NCI-H345 treated with DMSO at 0.1 percent for 48 hours (cell line): ENCODE measurements around the gene MAD2L2.

Experiments
- DNase-seq: peaks from one replicate; lab custom pipeline; 2025; ENCODE audit not compliant: unreplicated experiment; lab: John Stamatoyannopoulos, UW

The MAD2L2 gene

DNA sequence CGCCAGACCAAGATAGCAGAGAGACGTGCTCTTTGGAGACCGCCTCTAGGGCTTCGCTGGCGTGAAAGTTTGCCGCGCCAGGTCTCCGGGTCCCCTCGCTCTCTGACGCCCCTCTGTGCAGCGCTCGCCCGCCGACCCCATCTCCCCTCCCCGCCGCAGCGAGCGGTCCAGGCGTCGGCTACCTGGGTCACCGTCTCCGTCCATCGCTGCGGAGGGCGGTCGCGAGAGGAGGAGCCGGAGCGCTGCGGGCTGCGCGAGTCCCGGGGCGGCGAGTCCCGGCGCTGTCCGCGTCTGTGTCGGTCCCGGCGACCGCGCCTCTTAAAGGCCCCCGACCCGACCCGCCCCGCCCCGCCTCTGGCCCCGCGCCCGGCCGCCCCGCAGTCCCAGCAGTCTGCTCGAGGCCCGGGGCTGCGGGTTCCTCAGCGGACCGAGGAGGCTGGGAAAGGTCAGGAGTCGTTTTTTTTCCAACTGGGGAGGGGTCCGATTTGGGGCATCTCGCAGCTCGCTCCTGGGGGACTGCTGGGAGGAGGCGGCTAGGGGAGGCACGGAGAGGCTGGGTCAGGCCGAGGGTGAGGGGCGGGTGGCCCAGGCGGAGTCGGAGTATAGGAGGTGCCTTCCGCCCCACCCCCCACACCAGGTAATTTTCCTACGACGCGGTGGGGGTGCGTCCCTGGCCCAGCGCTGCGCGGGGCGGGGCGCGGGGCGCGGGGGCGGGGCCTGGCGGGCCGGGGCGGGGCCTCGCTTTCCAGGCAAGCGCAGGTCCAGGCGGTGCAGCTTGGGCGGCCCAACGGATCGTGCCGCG lies 26.6 kb downstream of the MAD2L2 start, which contains the start of the genes FBXO2 and FBXO44:
Gene FBXO2, minus strand, starts transcription at position 293 of the 802 bp plus-strand sequence. Its CDS starts 89 bp downstream, at position 204.
Gene FBXO44, plus strand, starts transcription at position 741 of the 802 bp plus-strand sequence. CDS start 959 bp downstream, outside the sequence.
- no peak for DNase-seq

DNA sequence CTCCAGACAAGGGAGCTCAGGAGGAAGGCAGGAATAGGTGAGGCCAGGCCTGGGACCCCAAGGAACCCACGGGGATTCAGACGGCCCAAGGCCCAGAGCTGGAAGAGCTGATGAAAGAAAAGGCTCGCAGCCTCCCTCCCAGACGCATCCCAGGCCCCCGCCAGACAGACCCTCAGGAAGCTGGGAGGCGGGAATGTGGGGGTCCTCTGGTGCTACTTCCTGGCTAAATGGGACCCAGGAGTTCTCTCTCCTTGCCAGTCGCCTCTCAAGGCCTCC lies 27.1 kb downstream of the MAD2L2 start:
- DNase-seq, result no peak

DNA sequence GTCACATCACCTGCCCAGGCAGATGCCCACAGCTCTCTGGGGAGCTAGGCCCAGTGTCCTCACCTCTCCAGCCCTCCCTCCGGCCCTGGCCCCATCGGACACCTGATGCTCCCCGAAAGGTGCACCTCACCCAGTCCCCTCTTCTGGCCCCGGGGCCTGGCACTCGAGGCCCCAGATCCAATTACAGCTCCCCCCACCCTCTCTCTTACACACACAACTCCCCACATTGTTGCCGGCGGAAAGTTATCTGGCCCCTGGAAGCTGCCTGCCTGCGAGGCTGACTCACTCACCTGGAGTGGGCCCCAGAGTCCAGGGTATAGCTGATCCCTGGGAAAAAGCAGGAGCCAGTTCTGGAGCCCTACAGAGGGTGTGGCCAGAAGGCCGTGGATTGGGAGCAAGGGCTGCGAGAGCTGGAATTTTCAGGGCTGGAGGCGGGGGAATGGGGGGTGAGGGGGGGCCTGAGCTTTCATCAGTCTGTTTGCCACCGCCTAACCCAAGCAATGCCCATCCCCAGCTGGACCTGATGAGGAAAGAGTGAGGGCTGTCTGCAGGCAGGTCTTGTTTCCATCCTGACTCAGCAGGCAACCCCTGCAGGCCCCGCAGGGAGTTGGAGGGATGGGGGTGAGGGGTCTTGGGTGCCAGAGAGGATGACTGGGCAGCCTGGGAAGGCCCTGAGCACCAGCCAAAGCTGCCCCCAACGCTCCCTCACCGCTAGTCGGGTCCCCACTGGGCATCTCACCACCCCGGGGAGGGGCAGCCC lies 27.7 kb downstream of the MAD2L2 start:
- no peak for DNase-seq

DNA sequence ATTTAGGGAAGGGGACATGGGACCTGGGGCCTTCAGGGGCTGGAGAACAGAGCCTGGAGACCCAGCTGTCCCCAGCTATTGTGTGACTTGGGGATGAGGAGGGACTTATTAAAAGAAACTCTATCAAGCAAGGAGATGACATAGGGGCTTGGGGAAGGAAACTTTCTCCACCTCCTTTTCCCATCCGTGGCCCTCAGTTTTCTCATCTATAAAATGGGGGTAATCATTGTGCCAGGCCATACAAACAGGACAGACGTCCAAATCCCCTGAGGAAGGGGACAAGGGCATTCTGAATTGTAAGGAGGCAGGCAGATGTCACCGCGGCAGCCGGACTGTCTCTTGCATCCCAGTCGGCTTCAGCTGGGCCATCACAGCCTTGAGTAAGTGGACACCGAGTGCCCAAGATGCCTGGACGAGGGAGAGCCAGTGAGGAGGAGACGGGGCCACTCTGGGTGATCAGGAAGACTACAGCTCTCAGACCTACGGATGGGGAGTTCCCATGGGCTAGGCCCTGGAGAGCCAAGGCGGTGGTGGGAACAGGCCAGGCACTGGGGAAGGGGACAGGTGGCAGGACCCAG lies 28.7 kb downstream of the MAD2L2 start:
- no peak for DNase-seq

DNA sequence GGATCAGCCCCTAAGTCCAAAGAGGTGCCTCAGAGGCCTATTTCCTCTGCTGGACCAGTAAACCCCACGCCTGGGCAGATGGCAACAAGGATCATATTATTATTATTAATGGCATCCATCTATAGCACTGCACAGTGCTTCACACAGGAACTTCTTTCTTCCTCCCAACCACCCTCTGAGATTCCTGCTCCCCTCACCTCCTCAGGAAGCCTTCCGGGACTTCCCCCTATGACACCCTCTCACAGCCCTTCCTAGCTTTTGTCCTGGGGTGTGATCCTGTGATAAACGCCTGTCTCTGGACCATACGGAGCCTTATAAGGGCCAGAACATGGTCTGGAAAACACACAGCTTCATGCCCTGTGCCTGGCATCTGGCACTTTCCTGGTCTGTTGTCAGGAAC lies 29.9 kb downstream of the MAD2L2 start:
- no peak for DNase-seq

DNA sequence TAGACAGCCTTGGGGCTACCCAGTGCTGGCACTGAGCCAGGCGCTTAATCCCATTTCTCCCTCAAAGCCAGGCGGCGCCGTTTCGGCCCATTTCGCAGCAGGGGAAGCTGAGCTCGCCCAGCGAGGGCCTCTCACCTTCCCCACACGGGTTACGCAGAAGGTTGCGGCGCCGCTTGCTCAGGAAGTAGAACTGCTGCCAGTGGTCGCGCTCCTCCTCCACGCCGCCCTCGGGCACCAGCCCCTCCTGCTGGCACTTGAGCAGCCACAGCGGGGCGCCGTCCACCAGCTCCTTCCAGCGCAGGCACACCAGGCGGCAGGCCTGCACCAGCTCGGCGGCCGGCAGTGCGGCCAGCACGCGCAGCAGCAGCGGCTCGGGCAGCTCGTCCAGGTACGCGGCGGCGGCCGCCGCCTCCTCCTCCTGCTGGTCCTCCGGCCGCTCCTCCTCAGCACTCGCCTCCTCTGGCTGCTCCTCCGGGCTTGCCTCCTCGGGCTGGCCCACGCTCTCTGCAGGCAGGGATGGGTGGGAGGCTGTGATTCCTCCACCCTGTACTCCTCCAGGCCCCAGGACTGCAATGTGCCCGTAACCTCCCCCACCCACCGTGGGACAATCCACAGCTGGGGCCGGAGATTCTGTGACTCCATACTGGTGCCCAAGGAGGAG lies 30.5 kb downstream of the MAD2L2 start:
- no peak for DNase-seq

DNA sequence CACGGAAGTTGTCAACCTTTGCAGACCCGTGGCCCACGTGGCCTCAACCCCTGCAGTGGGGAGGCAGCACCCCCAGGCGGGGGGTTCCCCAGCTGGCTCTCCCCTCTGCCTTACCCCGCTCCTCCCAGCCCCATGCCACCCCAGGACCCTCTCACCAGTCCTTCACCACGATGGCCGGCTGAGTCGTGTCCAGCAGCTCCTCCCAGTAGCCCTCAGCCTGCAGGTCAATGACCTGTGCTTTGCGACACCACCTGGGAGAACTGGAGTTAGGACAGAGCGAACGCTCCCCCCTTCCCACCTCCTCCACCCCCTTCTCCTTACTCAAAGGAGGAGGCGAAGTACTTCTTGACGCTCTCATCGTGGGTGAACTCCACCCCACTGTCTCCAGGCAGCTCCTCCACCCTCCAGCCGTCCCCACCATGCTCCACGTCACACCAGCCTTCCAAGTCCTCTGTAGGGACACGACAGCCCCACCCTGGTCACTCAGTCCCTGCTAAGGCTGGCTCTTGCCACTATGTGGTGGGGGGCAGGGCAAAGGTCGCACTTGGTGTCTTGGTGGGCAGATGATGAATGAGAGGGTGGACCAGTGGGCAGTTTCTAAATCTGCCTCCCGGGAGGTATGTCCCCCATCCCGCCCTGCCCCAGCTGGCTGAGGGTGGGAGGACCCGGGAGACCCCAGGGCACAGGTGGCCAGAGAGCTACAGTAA lies 31.2 kb downstream of the MAD2L2 start:
- DNase-seq, result no peak

DNA sequence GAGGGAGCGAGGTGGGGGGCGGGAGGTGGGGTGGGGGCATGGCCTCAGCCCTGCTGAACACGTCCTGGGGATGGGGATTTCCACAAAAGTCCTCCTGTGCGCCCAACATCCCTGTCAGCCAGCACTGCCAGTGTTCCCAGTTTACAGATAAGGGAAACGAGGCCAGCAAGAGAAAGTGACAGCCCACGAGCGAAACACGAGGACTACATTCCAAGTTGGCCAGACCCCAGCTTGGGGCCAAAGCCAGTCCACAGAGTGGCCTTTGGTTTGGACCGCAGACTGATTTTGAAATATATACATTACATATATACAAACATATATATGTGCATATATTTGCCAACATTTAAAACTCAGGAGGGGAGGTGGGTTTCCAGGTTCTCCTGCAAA lies 31.7 kb downstream of the MAD2L2 start:
- DNase-seq, result no peak

DNA sequence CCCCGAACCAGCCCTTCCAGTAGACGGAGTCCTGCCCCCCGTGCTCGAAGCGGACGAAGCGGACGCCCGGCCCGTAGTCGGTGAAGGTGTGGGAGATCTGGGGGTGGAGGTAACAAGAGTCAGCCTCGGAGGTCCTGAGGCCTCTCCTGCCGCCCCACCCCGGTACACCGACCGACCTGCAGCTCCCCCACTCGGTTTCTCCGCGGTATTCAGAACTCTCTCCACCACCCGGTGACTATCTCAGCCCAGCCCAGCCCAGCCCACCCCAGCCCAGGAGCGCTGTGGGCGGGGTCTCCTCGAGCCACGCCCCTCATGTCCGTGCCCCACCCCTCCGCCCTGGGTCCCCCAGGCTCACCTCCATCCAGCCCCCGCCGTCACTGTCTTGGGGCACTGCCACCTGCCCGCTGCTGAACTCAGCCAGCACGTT lies 32.2 kb downstream of the MAD2L2 start:
- no peak for DNase-seq

DNA sequence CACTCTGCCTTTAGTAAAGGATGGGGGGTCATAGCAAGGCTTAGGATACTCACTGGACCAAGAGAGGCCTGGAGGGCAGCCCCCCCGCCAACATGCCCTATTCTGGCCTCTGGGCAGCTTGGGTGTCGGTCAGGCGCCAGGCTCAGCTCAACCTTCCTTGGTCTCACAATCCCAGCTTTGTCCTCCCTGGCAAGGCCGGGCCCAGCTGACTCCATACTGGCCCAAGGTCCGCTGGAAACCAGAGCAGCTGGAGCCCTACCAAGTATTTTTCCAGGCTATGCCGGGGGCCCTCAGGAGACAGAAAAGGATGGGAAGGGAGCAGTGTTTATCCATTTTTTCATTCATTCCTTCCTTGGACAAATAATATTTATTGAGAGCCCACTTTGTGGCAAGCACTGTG lies 32.9 kb downstream of the MAD2L2 start:
- DNase-seq, result no peak

DNA sequence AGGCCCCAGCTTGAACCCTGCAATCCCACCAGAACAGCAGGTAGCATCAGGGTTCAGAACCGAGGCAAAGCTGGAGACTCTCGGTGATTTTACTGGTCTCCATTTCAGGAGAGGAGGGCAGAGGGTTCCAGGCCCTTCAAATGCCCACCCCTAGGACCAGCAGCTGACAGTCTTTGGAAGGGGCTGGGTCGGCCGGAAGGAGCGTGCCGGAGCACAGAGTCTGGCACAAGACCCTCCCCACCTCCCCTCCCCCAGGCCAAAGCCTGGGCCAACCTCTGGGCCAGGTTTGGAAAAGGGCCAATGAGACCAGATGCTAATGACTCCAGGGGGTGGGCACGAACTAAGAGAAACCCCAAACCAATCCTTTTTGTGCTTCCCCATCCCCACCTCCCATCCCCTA lies 33.6 kb downstream of the MAD2L2 start:
- no peak for DNase-seq

DNA sequence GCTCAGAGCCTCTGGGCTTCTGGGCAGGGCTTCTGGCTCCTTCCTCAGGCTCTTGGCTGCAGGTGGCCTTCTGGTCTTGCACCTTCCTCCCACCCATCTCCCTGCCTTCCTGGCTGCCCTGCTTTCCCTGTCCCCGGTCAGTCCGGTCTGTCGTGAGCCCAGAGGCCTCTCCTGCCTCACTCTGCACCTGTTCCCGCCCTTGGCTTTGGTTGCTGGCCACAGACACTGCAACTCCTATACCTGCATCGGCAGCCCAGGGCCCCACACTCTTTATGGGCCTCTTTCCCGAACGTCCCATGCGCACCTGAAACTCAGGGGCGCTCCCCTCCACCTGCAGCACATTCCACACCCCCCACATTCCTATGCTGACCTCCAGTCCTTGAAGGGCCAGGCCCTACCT lies 34.6 kb downstream of the MAD2L2 start:
- DNase-seq, result no peak

DNA sequence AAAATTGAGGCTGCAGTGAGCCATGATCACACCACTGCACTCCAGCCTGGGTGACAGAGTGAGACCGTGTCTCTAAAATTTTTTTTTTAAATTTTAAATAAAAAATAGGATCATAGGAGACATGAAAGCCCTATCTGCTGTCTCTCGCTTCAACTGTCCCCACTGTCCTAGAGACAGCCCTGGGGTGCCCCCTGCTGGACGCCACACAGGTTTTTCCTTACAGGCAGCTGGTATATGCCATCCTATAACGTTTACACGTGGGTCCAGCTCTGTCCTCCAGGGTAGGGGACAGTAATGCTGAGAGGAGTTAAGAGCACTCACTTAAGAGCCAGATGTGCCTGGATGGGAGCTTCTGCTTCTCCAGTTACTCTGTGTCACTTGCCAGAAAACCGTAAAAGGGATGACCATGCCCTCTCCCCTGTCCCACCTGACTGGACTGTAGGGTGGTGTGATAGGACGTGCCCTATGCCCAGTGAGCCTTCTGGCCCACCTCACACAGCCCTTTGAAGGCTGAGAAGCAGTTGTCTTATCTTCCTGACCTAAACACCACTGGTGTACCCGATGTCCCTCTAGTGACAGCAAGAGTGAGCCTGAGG lies 35.2 kb downstream of the MAD2L2 start:
- peak; percentile 66 for DNase-seq

DNA sequence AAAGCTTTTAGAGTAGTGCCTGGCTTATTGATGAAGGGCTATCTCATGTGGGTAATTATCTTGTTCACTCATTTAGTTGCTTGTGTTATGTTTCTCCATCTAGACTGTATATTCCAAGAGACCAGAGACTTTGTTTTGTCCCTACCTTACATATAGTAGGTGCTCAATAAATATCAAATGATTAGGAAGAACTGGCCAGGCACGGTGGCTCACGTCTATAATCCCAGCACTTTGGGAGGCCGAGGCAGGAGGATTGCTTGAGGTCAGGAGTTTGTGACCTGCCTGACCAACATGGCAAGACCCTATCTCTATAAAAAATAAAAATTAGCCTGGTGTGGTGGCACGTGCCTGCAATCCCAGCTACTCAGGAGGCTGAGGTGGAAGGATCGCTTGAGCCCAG lies 35.7 kb downstream of the MAD2L2 start:
- DNase-seq, result no peak

DNA sequence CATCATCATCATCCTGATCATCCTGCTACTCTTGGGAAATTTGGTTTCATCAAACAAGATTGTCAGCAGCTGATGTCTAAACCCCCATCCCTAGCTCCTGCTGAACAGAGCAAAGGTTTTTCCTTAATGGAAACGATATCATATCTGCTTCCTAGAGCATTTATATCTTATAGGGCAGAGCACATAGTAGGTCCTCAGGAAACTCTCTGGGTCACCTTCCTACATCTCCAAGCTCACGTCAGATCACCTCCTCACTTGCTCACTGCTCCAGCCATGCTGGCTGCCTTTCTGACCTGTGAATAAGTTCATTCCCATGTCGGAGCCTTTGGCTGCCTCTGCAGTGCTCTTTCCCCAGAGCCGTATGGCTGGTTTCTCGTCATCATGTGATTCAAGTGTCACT lies 37.2 kb downstream of the MAD2L2 start:
- no peak for DNase-seq

DNA sequence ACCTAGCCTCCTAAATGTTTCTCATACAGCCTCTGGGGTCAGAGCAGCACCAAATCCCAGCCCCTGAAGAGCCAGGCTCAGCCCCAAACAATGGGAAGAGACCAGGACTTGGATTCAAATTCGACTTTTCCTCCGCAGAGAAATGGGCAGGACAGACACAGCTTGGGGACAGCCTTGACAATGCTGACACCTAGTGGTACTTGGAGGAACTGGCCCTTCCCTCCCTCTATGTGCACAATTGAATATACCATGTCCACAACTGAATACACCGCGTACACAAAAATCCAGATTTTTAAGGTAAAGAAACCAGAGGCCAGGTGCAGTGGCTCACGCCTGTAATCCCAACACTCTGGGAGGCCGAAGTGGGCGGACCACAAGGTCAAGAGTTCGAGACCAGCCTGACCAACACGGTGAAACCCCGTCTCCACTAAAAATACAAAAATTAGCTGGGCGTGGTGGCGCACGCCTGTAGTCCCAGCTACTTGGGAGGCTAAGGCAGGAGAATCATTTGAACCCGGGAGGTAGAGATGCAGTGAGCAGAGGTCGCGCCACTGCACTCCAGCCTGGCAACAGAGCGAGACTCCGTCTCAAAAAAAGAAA lies 38.4 kb downstream of the MAD2L2 start:
- DNase-seq, result peak; percentile 57

DNA sequence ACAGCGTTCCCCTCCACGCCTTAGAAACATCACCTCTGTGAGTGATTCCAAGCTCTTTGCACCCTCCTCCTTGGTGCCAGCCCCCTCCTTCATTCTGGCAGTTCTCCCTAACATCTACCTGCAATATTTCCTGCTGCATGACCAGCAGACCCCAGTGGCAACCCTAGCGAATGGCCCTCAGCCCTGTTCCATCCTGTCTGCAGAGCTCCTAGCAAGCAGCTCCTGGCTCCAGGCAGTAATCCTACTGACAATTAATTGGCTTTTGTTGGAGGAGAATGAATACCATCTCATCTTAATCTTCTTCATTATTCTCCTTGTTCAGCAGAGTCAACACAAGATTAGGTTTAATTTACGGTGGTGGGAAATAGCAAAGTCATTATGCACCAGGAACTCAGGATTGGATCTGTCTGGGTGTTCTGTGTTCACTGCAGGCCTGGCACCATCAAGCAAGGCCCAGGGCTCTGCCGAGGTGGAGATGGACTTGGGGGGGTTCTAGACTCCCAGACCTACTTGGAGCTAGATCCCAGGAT lies 39.1 kb downstream of the MAD2L2 start:
- no peak for DNase-seq

DNA sequence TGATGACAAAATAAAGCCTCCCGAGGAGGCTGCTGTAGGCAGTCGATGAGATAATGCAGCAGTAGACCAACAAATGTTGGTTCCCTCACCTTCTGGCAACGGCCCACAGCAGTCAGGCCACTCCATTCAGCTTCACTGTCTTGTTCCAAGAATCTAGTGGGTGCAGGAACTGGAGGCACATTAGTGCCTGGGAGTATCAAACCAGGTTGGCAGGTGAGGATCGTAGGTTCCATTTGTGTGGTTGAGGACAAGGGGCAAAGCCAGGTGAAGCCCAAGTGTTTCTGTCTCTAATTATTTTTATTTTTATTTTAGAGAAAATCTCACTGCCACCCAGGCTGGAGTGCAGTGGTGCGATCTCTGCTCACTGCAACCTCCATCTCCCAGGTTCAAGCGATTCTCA lies 40.0 kb downstream of the MAD2L2 start:
- no peak for DNase-seq

DNA sequence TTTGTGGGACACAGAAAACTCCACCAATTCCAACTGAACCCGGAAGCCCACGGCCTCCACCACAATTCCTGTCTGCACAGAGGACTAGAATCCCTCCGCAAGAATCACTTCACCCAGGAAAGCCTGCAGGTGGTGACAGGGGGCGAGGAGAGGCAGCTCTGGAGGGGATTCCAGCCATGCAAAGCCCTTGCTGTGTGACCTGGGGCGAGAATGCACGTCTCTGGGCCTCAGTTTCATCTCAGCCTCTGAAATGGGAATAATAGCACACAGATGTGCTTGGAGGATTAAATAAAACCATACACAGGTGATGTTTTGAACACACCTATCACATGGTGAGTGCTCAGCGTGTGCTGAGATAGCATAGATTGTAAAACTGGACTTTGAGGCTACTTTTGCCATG lies 40.8 kb downstream of the MAD2L2 start:
- no peak for DNase-seq

DNA sequence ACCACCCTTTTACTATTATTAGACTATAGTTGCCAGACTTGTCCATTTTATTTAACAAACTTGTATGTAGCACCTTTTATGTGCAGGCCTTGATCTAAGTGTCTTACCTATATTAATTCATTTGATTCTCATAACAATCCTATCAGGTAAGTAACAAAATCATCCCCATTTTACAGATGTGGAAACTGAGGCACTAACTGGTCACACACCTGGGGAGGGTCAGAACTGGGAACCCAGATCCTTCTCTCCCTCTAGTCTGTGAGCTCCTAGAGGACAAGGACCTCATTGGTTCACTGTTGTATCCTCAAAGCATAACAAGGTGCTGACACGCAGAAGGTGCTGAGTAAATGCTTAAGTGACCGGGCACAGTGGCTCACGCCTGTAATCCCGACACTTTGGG lies 41.6 kb downstream of the MAD2L2 start:
- DNase-seq, result no peak
